Measurements from ENCODE around the gene TAS1R3. TPM values are rescaled to one million over a fixed set of nuclear protein-coding genes. Genes with fewer than 3 reads are reported as not detected.

Gene TAS1R3
- total and polyA plus RNA-seq, 2 of the 4 experiments (the other 2 are of a cell fraction), result under 0.01 to 0.05 TPM

DNA sequence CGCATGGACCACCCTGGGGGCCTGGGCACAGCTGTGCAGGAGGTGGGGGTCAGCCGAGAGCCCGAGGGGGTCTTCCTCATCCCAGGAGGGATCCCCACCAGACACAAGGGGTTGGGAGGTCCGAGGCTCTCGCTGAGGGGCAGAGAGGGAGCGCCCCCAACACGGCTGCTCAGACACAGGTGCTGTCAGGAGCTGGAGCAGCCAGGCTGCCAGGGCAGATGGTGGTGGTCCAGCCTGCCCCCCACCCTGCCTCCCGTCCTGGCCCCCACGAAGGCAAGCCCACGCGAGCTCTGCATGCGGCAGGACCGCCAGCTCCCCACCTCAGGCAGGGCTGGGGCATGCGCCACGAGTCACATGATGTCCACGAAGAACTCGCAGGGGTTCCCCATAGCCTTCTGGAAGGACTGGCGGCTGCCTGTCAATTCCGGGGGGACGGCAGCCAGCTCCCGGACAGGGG is 4.7 kb downstream of the TAS1R3 start:
- H3K23ac ChIP-seq (ENCODE audit: low read depth, low read length), result no peak overlapping the region
- TSS peak; percentile 64 for BruUV-seq (replicated peaks)
- peaks cover 40% of the 10 kb centered on the region for H3K36me3 ChIP-seq (ENCODE audit: control insufficient read depth, insufficient read depth, low read length)
- no peak overlapping the region for H2BK120ac ChIP-seq (ENCODE audit: low read depth, low read length)
- no peak overlapping the region for H2AK5ac ChIP-seq (ENCODE audit: low read depth, low read length)
- H4K5ac ChIP-seq (ENCODE audit: low read depth, low read length), result no peak overlapping the region
- no peak overlapping the region for H4K8ac ChIP-seq (ENCODE audit: low read depth in 2 of 2, low read length in 2 of 2)
- ATAC-seq (ENCODE audit: low read depth) (no peak), DNase-seq (no peak)
- H2BK15ac ChIP-seq (ENCODE audit: low read depth, low read length), result no peak overlapping the region
- no peak overlapping the region for H2AK9ac ChIP-seq (replicated peaks; ENCODE audit: low read depth, low read length, poor library complexity)
- H3K4ac ChIP-seq (ENCODE audit: low read depth, low read length), result no peak overlapping the region
- intact Hi-C loops (cut with micrococcal nuclease) (no loop called here), dilution Hi-C loops (cut with HindIII; ENCODE audit: low sequenced_read_pairs, unreplicated experiment) (no loop called here), in situ Hi-C loops (cut with MboI; ENCODE audit: low sequenced_read_pairs) (no loop called here)
- POLR2A ChIA-PET (ENCODE audit: unreplicated experiment), result no interaction called here
- no peak overlapping the region for H2AFZ ChIP-seq (replicated peaks; ENCODE audit: low read length, poor library complexity)
- H3K4me1 ChIP-seq (ENCODE audit: control insufficient read depth, insufficient read depth, low read length), result no peaks in the 10 kb centered on the region
- H2BK20ac ChIP-seq (ENCODE audit: low read depth, low read length), result no peak overlapping the region
- H3K56ac ChIP-seq (ENCODE audit: extremely low read depth, insufficient read depth, low read length), result no peak overlapping the region
- CTCF ChIA-PET, result no interaction called here
- H4K20me1 ChIP-seq (ENCODE audit: insufficient read depth, low read length), result peaks cover 7% of the 10 kb centered on the region
- H3K14ac ChIP-seq (replicated peaks; ENCODE audit: low read depth, low read length), result no peak overlapping the region
- H3K4me2 ChIP-seq (ENCODE audit: low read depth, low read length), result no peak overlapping the region
- no peak overlapping the region for H3K4me3 ChIP-seq (ENCODE audit: insufficient read depth, low read depth, low read length)
- H3K18ac ChIP-seq (ENCODE audit: low read depth, low read length), result no peak overlapping the region
- no peak overlapping the region for H2BK5ac ChIP-seq (ENCODE audit: low read depth, low read length, poor library complexity, severe bottlenecking)
- no peak overlapping the region for H3K9ac ChIP-seq (ENCODE audit: low read depth, low read length)
- 100% methylated on average over 2 of the region's 21 CpGs; no CpG with 5 or more reads in 1 of the 2 experiments for WGBS, 2 experiments (ENCODE audit: extremely low coverage in 2 of 2, insufficient read length in 1 of 2)
- peaks cover 4% of the 10 kb centered on the region for H3K9me1 ChIP-seq (ENCODE audit: insufficient read depth, low read length)
- H3K79me1 ChIP-seq (ENCODE audit: low read depth in 1 of 2, low read length in 2 of 2), result peaks cover 4 to 9% of the 10 kb centered on the region in 2 experiments
- TF ChIP-seq, protein P1, sequence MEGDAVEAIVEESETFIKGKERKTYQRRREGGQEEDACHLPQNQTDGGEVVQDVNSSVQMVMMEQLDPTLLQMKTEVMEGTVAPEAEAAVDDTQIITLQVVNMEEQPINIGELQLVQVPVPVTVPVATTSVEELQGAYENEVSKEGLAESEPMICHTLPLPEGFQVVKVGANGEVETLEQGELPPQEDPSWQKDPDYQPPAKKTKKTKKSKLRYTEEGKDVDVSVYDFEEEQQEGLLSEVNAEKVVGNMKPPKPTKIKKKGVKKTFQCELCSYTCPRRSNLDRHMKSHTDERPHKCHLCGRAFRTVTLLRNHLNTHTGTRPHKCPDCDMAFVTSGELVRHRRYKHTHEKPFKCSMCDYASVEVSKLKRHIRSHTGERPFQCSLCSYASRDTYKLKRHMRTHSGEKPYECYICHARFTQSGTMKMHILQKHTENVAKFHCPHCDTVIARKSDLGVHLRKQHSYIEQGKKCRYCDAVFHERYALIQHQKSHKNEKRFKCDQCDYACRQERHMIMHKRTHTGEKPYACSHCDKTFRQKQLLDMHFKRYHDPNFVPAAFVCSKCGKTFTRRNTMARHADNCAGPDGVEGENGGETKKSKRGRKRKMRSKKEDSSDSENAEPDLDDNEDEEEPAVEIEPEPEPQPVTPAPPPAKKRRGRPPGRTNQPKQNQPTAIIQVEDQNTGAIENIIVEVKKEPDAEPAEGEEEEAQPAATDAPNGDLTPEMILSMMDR (conservative IDR thresholded peaks at IDR 0.05; ENCODE audit: low read depth, low read length), result no peak
- TF ChIP-seq CHD1 (IDR thresholded peaks at IDR 0.05; ENCODE audit: low read depth, low read length) (no peak), MAZ (IDR thresholded peaks at IDR 0.05; ENCODE audit: borderline replicate concordance, low read depth, low read length) (no peak), MXI1 (IDR thresholded peaks at IDR 0.05; ENCODE audit: borderline replicate concordance, low read depth, low read length) (no peak), CEBPB (IDR thresholded peaks at IDR 0.05; ENCODE audit: low read depth, low read length) (no peak), RCOR1 (IDR thresholded peaks at IDR 0.05; ENCODE audit: insufficient replicate concordance, low read length) (no peak)
- no peak overlapping the region for H3K27ac ChIP-seq (ENCODE audit: insufficient read depth, low read length)
- H3K27me3 ChIP-seq (ENCODE audit: control insufficient read depth, insufficient read depth, low read length), result no peaks in the 10 kb centered on the region
- H4K91ac ChIP-seq (ENCODE audit: insufficient read depth, low read depth, low read length), result no peak overlapping the region
- no peaks in the 10 kb centered on the region for H3K9me3 ChIP-seq (ENCODE audit: control insufficient read depth, insufficient read depth, low read length)
